ENCODE results near the gene MYL12A. TPM values are rescaled to one million over a fixed set of nuclear protein-coding genes. Genes with fewer than 3 reads are reported as not detected.
A peak's percentile ranks its signal among the peaks of the same experiment; 100 is the strongest.

The MYL12A gene
- total RNA-seq, 1 experiment from 2014 or later, result 284 TPM

DNA sequence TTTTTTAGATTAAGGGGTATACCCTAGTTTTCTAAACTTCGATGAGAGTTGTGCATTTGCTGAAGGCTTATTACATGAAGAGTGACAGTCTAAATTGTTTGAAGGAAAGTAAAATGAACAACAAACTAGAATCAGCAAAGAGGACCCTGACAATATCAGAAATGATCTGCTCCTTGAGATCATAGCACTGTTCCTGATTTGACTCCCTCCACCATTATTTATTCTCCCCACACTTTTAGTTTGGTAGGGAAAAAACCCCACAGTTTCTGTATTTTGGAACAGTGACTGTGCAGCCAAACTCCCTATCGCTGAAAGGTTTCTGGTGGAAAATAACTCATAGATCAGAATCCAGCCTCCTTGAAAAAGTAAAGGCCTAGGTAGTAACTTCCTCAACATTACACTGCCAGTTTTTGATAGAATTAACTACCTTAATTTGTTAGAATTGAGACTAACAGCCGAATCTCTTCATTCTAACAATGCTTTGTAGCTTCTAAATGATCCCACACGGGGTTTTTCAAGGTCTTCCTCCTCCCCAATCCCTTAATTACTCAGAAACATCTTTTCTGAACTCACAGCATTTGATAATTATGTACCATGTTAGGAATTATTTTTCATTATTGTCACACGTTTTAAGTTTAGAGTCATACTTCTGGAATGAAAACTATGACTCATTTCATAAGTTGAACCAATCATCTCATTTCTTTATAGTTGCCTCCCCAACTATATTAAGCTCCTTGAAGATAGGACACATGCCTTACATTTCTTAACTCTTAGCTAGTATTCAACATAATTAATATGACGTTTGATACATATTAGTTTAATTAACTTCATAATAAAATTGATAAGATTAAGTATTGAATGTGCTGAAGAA, 2.9 kb downstream of the MYL12A start:
- Histone ChIP-seq H3K4me2 (ENCODE audit: insufficient read depth, insufficient read length, low read length) (no peak overlapping the region), H3K23me2 (ENCODE audit: insufficient read length, low read depth, low read length, poor library complexity, severe bottlenecking) (peaks cover 10% of the 10 kb centered on the region), H3K79me1 (ENCODE audit: insufficient read depth, low read depth, low read length, poor library complexity, severe bottlenecking) (no peaks in the 10 kb centered on the region), H2BK15ac (ENCODE audit: low read depth, low read length) (no peak overlapping the region), H4K91ac (ENCODE audit: insufficient read length, low read depth, low read length) (no peak overlapping the region), H3K18ac (ENCODE audit: insufficient read length, low read depth, low read length) (no peak overlapping the region), H2BK20ac (ENCODE audit: low read depth, low read length, poor library complexity, severe bottlenecking) (no peak overlapping the region), H3K4me1 (ENCODE audit: insufficient read depth, low read length) (no peaks in the 10 kb centered on the region), H3K4ac (ENCODE audit: low read depth, low read length) (no peak overlapping the region), H2BK12ac (ENCODE audit: insufficient read length, low read depth, low read length) (no peak overlapping the region), H3K27me3 (ENCODE audit: insufficient read depth, low read length) (no peaks in the 10 kb centered on the region), H3T11ph (ENCODE audit: low read length) (no peak overlapping the region), H4K8ac (replicated peaks; ENCODE audit: insufficient read length, low read depth, low read length) (no peak overlapping the region), H4K5ac (ENCODE audit: insufficient read length, low read depth, low read length) (no peak overlapping the region), H3K14ac (ENCODE audit: insufficient read depth, low read length) (no peak overlapping the region), H3K27ac (ENCODE audit: insufficient read length, low read depth, low read length) (no peak overlapping the region), H2BK5ac (ENCODE audit: insufficient read length, low read length) (no peak overlapping the region), H3K9me3 (ENCODE audit: control insufficient read depth, low read depth, low read length) (no peaks in the 10 kb centered on the region), H2AK5ac (ENCODE audit: insufficient read length, low read length) (no peak overlapping the region), H2AFZ (ENCODE audit: low read length) (no peak overlapping the region), H2BK120ac (ENCODE audit: low read depth, low read length, poor library complexity, severe bottlenecking) (no peak overlapping the region), H3K9ac (ENCODE audit: extremely low read depth, insufficient read length, low read length) (no peak overlapping the region), H3K79me2 (ENCODE audit: insufficient read depth, low read length) (peaks cover 20% of the 10 kb centered on the region; the same call in 1 of the 2 replicates), H4K20me1 (ENCODE audit: control insufficient read depth, insufficient read depth, insufficient read length) (no peaks in the 10 kb centered on the region), H3K23ac (ENCODE audit: insufficient read length, low read depth, low read length) (no peak overlapping the region), H3K56ac (ENCODE audit: insufficient read length, low read depth, low read length) (no peak overlapping the region)
- H3K9me3 Mint-ChIP-seq, result no peaks in the 10 kb centered on the region
- peaks cover 26% of the 10 kb centered on the region in 2 experiments for H3K4me1 Mint-ChIP-seq
- no peaks in the 10 kb centered on the region for H3K27me3 Mint-ChIP-seq (ENCODE audit: low read depth)
- H3K36me3 Mint-ChIP-seq (ENCODE audit: insufficient read depth in 1 of 3, low read depth in 3 of 3), result peaks cover 28 to 41% (median 39%) of the 10 kb centered on the region in 3 experiments
- no peak overlapping the region for H3K4me3 Mint-ChIP-seq
- peak overlapping the region in 1 of 3 experiments; percentile 48; a peak in 1 of 7 replicates for H3K27ac Mint-ChIP-seq
- no CpG with 5 or more reads among the region's 6 CpGs for WGBS (ENCODE audit: extremely low coverage, insufficient read length, low lambda C conversion rate)
- no peak for TF ChIP-seq CTCF (conservative IDR thresholded peaks at IDR 0.05)
- no peak for DNase-seq
